Panc1 (cell line): ENCODE results near the gene MTRFR. TPM values are rescaled to one million over a fixed set of nuclear protein-coding genes. Genes with fewer than 3 reads are reported as not detected.

Source experiments
- ATAC-seq: fragments of 200-7000 bp; cut with Tn5 transposase; 2 replicates; pipeline ENCODE4 v1.9.1; 2020; ENCODE audit warnings: mild to moderate bottlenecking, moderate library complexity
- BruUV-seq: library from RNA; stranded (reverse); fragments of 400-500 nt; replicated peaks from 2 replicates; lab custom pipeline; 2021; lab: Mats Ljungman, UMichigan
- CTCF ChIA-PET: fragments of 300-600 bp; sonication (Branson Sonifier 250); formaldehyde crosslinking; loops from one replicate; lab custom pipeline; 2022; ENCODE audit warnings: antibody characterized with exemption; lab: Charles Lee
- POLR2A ChIA-PET: fragments of 300-600 bp; sonication (Branson Sonifier 250); formaldehyde crosslinking; loops from one replicate; lab custom pipeline; 2022; ENCODE audit warnings: antibody characterized with exemption; lab: Charles Lee
- DNase-seq: peaks from one replicate; pipeline ENCODE4 v3.0.0-alpha.2; 2010; ENCODE audit warnings: low read depth, low spot score
- H3K27ac ChIP-seq: 2 replicates; pipeline ENCODE4 v1.5.1; 2011; ENCODE audit warnings: mild to moderate bottlenecking, low read length, inconsistent platforms
- H3K27me3 ChIP-seq: fragments of 200-500 bp; sonication (Bioruptor generic); 2 replicates; pipeline ENCODE4 v1.6.0; 2014; ENCODE audit warnings: low read length, inconsistent platforms; ENCODE audit not compliant: control insufficient read depth, insufficient read depth
- H3K36me3 ChIP-seq: fragments of 200-500 bp; sonication (Bioruptor generic); 2 replicates; pipeline ENCODE4 v1.5.1; 2014; ENCODE audit warnings: inconsistent platforms, mild to moderate bottlenecking, low read length, moderate library complexity; ENCODE audit not compliant: control insufficient read depth, insufficient read depth
- H3K4me1 ChIP-seq: 2 replicates; pipeline ENCODE4 v1.5.1; 2011; ENCODE audit warnings: inconsistent platforms, mild to moderate bottlenecking, low read length, moderate library complexity; ENCODE audit not compliant: control insufficient read depth, insufficient read depth
- H3K4me3 ChIP-seq, 2 experiments: 2 replicates each; pipeline ENCODE4 v1.5.1; 2011 to 2012; ENCODE audit warnings: low read depth in 2 of 2, low read length in 2 of 2, mild to moderate bottlenecking in 2 of 2, inconsistent platforms in 1 of 2, moderate library complexity in 1 of 2
- H3K9me3 ChIP-seq: fragments of 200-500 bp; sonication (Bioruptor generic); 2 replicates; pipeline ENCODE4 v1.5.1; 2014; ENCODE audit warnings: low read depth, mild to moderate bottlenecking, inconsistent platforms, low read length, moderate library complexity; ENCODE audit not compliant: control insufficient read depth, insufficient read depth
- POLR2AphosphoS5 ChIP-seq: IDR thresholded peaks from 2 replicates; pipeline ENCODE4 v1.6.1; 2012; ENCODE audit warnings: mild to moderate bottlenecking, low read depth, low read length, moderate library complexity
- SIN3A ChIP-seq: IDR thresholded peaks from 2 replicates; pipeline ENCODE4 v1.6.1; 2012; ENCODE audit warnings: low read depth, mild to moderate bottlenecking, low read length, moderate library complexity, borderline replicate concordance; ENCODE audit not compliant: insufficient read depth
- TCF7L2 ChIP-seq: IDR thresholded peaks from 2 replicates; pipeline ENCODE4 v1.6.1; 2011; ENCODE audit warnings: mild to moderate bottlenecking, low read depth, low read length, inconsistent platforms
- in situ Hi-C: cut with HindIII; loops from 2 replicates; pipeline ENCODE4 v1.10.0; 2016; ENCODE audit warnings: low sequenced_read_pairs, low pct_unique_long_range_greater_than_20kb
- intact Hi-C: fragments of 100-400 bp; cut with micrococcal nuclease; formaldehyde crosslinking; loops from one replicate; pipeline ENCODE4 v1.10.0; 2022; ENCODE audit not compliant: unreplicated experiment
- total RNA-seq: library from RNA; stranded (reverse); gene quantifications from one replicate; pipeline ENCODE4 v1.2.1, GENCODE V29; 2021; ENCODE audit not compliant: unreplicated experiment
- TF ChIP-seq, protein P1 (sequence below): fragments of 450-650 bp; IDR thresholded peaks from 2 replicates; pipeline ENCODE4 v1.5.1; 2017; ENCODE audit warnings: mild to moderate bottlenecking
- TF ChIP-seq, protein P2 (sequence below), 2 experiments: IDR thresholded peaks; 2 replicates each; pipeline ENCODE4 v1.6.1; 2011 to 2012; ENCODE audit warnings: low read depth in 2 of 2, control low read depth in 1 of 2, low read length in 1 of 2, mild to moderate bottlenecking in 1 of 2, moderate library complexity in 1 of 2; ENCODE audit not compliant: insufficient read depth in 1 of 2

MTRFR gene
- total RNA-seq, 1 experiment from 2014 or later: 21.5 TPM

DNA sequence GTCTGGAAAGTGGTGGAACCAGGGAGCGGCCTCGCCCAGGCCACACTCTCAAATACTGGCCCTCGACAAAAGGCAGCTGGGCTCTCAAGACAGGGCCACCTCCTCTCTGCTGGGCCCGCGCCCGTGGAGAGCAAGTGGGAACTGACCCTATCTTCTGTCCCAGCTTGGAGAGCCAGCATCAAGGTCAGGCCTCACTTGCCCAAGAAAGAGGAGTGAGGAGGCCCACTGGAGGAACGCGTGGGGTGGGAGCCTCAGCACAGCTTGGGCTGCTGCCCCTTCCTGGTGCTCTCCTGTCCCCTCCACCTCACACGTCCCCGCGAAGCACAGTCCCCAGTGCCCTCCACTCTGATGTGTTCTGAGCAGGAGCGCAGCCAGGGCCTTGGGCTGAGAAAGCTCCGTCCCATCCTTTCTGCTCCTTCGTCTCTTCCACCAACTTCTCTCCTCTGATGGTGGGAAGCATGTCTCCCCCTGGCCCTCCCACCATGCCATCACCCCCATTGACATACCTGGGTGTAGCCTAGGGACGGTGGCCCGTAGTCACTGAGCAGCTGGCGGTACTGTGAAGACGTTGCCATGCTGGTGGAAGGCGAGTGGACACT, 33.5 kb downstream of the MTRFR start:
- TF ChIP-seq POLR2AphosphoS5 (no peak), TCF7L2 (no peak), SIN3A (no peak)
- TF ChIP-seq, protein P1, sequence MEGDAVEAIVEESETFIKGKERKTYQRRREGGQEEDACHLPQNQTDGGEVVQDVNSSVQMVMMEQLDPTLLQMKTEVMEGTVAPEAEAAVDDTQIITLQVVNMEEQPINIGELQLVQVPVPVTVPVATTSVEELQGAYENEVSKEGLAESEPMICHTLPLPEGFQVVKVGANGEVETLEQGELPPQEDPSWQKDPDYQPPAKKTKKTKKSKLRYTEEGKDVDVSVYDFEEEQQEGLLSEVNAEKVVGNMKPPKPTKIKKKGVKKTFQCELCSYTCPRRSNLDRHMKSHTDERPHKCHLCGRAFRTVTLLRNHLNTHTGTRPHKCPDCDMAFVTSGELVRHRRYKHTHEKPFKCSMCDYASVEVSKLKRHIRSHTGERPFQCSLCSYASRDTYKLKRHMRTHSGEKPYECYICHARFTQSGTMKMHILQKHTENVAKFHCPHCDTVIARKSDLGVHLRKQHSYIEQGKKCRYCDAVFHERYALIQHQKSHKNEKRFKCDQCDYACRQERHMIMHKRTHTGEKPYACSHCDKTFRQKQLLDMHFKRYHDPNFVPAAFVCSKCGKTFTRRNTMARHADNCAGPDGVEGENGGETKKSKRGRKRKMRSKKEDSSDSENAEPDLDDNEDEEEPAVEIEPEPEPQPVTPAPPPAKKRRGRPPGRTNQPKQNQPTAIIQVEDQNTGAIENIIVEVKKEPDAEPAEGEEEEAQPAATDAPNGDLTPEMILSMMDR: no peak
- TF ChIP-seq, protein P2, sequence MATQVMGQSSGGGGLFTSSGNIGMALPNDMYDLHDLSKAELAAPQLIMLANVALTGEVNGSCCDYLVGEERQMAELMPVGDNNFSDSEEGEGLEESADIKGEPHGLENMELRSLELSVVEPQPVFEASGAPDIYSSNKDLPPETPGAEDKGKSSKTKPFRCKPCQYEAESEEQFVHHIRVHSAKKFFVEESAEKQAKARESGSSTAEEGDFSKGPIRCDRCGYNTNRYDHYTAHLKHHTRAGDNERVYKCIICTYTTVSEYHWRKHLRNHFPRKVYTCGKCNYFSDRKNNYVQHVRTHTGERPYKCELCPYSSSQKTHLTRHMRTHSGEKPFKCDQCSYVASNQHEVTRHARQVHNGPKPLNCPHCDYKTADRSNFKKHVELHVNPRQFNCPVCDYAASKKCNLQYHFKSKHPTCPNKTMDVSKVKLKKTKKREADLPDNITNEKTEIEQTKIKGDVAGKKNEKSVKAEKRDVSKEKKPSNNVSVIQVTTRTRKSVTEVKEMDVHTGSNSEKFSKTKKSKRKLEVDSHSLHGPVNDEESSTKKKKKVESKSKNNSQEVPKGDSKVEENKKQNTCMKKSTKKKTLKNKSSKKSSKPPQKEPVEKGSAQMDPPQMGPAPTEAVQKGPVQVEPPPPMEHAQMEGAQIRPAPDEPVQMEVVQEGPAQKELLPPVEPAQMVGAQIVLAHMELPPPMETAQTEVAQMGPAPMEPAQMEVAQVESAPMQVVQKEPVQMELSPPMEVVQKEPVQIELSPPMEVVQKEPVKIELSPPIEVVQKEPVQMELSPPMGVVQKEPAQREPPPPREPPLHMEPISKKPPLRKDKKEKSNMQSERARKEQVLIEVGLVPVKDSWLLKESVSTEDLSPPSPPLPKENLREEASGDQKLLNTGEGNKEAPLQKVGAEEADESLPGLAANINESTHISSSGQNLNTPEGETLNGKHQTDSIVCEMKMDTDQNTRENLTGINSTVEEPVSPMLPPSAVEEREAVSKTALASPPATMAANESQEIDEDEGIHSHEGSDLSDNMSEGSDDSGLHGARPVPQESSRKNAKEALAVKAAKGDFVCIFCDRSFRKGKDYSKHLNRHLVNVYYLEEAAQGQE (IDR thresholded peaks at IDR 0.05; ENCODE audit: insufficient read depth in 1 of 2, low read depth in 2 of 2, low read length in 1 of 2): no peak
- Histone ChIP-seq H3K27me3 (no peaks in the 10 kb centered on the region), H3K4me1 (peaks cover 5% of the 10 kb centered on the region), H3K36me3 (no peaks in the 10 kb centered on the region; the same call in 1 of the 2 replicates), H3K27ac (no peak overlapping the region), H3K9me3 (no peaks in the 10 kb centered on the region), H3K4me3 (no peak overlapping the region)
- no peak for DNase-seq
- ATAC-seq: no peak
- in situ Hi-C loops: no loop called here
- ChIA-PET POLR2A (no interaction called here), CTCF (no interaction called here)
- no TSS peak for BruUV-seq
- intact Hi-C loops: no loop called here

DNA sequence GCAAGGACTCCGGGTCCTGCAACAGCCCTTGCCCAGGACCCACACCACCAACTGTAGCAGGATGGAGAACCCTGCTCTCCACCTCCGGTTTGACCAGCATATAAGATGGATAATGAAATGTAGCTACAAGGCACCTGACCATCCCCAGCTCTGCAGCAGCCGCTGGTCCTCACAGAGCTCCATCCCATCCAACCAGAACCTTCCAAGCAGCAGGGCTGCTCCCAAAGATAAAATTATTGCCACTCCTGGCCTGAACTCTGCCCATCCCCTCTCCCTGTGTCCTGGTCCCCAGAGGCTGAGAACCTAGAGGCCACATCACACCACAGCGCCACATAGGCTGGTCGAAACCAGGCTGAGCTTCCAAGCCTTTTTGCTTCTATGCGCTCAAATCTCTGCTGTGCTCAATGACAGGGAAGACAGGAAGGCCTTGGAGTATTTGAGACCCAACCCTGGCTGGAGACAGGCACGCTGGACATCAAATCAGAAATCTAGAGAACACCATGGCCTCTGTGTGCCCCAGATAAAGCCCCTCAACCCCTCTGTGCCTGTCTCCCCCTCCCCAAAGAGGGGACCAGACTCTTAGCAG, 34.2 kb downstream of the MTRFR start:
- no peaks in the 10 kb centered on the region; the same call in 1 of the 2 replicates for H3K36me3 ChIP-seq
- CTCF ChIA-PET: no interaction called here
- POLR2A ChIA-PET: interaction anchor here (1.0 kb wide), 1 partner anchor 9 kb away, joined by 6 read pairs; no protein-coding TSS in a partner anchor
- no peak for DNase-seq
- no peak overlapping the region for H3K27ac ChIP-seq
- in situ Hi-C loops: no loop called here
- no peak for TF ChIP-seq TCF7L2
- TF ChIP-seq, protein P2 (IDR thresholded peaks at IDR 0.05; ENCODE audit: insufficient read depth in 1 of 2, low read depth in 2 of 2, low read length in 1 of 2): no peak
- TF ChIP-seq, protein P1: no peak
- no peak overlapping the region for H3K4me3 ChIP-seq
- no peaks in the 10 kb centered on the region for H3K27me3 ChIP-seq
- BruUV-seq: no TSS peak
- intact Hi-C loops: no loop called here
- no peak for ATAC-seq
- H3K9me3 ChIP-seq: no peaks in the 10 kb centered on the region
- peaks cover 9% of the 10 kb centered on the region for H3K4me1 ChIP-seq
